Adipocyte (in vitro differentiated cells): ENCODE data around the gene PYGO2.

Source experiments
- DNase-seq: peaks from one replicate; pipeline ENCODE4 v3.0.0-alpha.2; 2015; ENCODE audit warnings: low read depth
- H3K27me3 ChIP-seq: replicated peaks from 2 replicates; pipeline ENCODE4 v1.7.0; 2013; ENCODE audit warnings: mild to moderate bottlenecking, low read length, moderate library complexity; ENCODE audit not compliant: control insufficient read depth, insufficient read depth
- H3K36me3 ChIP-seq: 2 replicates; pipeline ENCODE4 v1.7.0; 2013; ENCODE audit warnings: low read length, mild to moderate bottlenecking, moderate library complexity; ENCODE audit not compliant: control insufficient read depth, insufficient read depth, severe bottlenecking
- H3K4me1 ChIP-seq: 2 replicates; pipeline ENCODE4 v1.7.0; 2013; ENCODE audit warnings: mild to moderate bottlenecking, low read length, moderate library complexity; ENCODE audit not compliant: control insufficient read depth, insufficient read depth
- H3K4me3 ChIP-seq: 2 replicates; pipeline ENCODE4 v1.7.0; 2013; ENCODE audit warnings: mild to moderate bottlenecking, low read length, moderate library complexity
- H3K9ac ChIP-seq: 2 replicates; pipeline ENCODE4 v1.7.0; 2013; ENCODE audit warnings: mild to moderate bottlenecking, low read length, moderate library complexity
- H3K9me3 ChIP-seq: 2 replicates; pipeline ENCODE4 v1.7.0; 2013; ENCODE audit warnings: mild to moderate bottlenecking, low read length, moderate library complexity; ENCODE audit not compliant: control insufficient read depth

The PYGO2 gene, protein sequence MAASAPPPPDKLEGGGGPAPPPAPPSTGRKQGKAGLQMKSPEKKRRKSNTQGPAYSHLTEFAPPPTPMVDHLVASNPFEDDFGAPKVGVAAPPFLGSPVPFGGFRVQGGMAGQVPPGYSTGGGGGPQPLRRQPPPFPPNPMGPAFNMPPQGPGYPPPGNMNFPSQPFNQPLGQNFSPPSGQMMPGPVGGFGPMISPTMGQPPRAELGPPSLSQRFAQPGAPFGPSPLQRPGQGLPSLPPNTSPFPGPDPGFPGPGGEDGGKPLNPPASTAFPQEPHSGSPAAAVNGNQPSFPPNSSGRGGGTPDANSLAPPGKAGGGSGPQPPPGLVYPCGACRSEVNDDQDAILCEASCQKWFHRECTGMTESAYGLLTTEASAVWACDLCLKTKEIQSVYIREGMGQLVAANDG

DNA sequence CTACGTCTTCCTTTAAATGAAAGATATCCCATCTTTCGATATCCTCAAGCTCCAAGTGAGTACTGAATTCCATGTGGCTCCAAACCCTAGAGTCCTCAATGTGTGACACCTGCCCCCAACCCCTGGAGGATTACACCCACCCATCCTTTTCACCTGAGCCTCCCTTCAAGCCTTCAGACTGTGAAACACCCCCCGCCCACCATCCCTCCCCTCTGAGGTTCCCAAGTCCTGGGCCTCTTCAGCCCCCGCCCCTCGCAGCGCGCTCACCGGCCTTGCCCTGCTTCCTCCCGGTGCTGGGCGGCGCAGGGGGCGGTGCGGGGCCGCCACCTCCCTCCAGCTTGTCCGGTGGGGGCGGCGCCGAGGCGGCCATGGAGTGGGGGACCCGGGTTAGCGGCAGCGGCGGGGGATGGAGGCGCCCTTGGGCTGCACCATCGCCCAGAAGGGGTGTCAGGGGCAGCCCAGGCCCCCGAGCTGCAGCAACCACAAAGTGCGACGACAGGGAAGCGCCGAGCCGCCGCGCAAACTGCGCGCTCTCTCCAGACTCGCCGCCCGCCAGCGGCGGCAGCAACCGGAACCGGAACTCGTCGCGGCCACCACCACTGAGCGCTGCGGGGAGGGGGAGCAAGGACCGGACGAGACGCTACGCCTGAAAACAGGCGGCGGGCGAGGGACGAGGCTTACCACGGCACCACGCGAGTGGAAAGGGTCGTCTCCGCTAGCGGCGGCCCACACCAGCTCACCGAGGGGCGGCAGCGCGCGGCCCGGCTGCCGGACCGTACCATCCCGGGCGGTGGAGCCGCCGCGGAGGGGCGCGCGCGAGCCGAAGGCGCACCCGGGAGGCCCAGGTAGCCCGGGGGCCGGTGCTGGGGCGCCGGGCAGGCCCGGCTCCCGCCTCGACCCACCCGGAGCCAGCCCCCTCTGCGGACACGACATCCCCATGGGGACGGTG is at the start of gene PYGO2:
Gene PYGO2, minus strand, starts transcription at position 576 of the 949 bp plus-strand sequence. Its CDS starts 206 bp downstream, at position 370.
- Histone ChIP-seq H3K36me3 (peaks cover 45% of the 10 kb centered on the region), H3K27me3 (no peaks in the 10 kb centered on the region), H3K4me3 (peak within 1 kb of the TSS; percentile 88), H3K9ac (peak within 1 kb of the TSS; percentile 96), H3K9me3 (no peaks in the 10 kb centered on the region), H3K4me1 (peaks cover 25% of the 10 kb centered on the region)
- peak; percentile 88 for DNase-seq

DNA sequence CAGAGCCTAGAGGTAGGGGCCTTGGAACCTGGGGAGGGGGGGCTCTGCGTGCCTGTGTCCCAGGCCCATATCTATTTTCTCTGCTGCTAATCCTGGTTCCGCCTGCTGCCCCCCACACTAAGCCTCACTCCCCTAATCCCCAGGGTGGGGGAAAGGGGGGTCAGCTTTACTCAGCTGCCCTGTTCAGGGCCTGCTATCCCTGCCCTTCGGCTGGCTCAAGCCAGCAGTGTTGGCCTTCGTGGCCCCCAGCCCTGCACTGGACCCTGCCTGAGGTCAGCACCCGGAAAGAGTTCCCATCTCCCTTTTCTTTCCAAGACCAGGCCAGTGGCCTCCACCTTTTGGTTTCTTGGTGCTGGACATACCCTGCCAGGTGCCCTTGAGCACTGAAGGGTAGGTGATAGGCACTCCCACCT is 49.4 kb upstream of the PYGO2 start:
- no peak for DNase-seq
- no peak overlapping the region for H3K4me3 ChIP-seq
- no peaks in the 10 kb centered on the region for H3K9me3 ChIP-seq
- H3K36me3 ChIP-seq: peaks cover 26% of the 10 kb centered on the region
- no peak overlapping the region for H3K9ac ChIP-seq
- peaks cover 40% of the 10 kb centered on the region for H3K4me1 ChIP-seq
- H3K27me3 ChIP-seq: no peaks in the 10 kb centered on the region

DNA sequence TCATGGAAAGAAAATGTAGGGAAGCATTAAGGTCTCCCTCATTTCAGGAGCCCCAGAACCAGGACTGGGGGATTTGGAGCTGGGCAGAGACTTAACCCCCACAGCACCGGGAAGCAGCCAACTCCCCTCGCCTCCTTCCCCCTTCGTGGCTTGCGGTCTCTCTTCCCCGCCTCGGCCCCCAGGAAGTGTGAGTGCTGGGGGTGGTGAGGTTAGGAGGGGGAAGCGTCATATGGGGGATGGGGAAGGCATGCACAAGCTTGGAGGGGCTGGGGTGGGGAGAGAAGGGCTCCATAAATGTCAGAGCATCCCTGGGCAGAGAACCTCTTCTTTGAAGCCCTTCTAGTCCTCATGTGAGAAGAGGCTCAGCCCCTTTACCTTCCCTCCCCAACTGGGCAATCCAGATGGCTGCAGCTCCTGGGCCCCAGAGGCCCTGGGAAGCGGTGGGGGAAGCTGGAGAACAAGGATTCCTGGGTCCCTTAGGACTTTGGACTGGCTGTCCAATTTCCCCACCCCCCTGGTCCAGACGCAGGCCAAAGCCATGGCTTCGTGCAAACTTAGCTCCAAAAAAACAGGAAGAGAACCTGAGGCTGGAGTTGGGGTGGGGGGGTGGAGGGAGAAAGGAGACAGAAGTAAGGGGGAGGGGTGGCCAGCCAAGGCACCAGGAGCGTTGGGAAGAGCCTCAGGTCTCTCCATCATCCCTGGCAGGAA is 48.8 kb upstream of the PYGO2 start:
- no peak overlapping the region for H3K9ac ChIP-seq
- H3K27me3 ChIP-seq: no peaks in the 10 kb centered on the region
- no peak for DNase-seq

DNA sequence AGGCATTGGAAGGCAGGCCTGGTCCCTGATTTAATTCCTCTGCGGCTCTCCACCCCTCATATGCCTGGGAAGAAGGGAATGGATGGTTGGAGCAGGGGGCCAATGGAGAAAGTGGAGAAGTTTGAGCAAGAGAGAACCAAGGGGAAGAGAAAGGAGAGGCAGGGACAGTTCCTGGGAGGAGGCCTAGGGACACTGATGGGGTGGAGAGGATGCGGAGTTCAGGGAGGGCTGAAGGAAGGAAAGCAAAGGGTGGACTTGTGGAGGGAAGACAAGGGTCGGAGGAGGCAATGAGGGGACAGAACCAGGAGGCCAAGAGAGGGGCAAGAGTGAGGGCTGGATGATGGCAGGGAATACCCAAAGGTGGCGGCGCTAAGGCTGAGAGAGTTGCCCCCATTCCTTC is 48.2 kb upstream of the PYGO2 start:
- no peaks in the 10 kb centered on the region for H3K9me3 ChIP-seq
- no peak overlapping the region for H3K9ac ChIP-seq
- H3K27me3 ChIP-seq: no peaks in the 10 kb centered on the region
- peaks cover 14% of the 10 kb centered on the region for H3K36me3 ChIP-seq
- no peak for DNase-seq
- no peak overlapping the region for H3K4me3 ChIP-seq
- H3K4me1 ChIP-seq: peaks cover 52% of the 10 kb centered on the region

More for the DNA sequence above, 48.8 kb upstream of the PYGO2 start:
- peaks cover 47% of the 10 kb centered on the region for H3K4me1 ChIP-seq
- no peak overlapping the region for H3K4me3 ChIP-seq
- H3K36me3 ChIP-seq: peaks cover 20% of the 10 kb centered on the region
- H3K9me3 ChIP-seq: no peaks in the 10 kb centered on the region

DNA sequence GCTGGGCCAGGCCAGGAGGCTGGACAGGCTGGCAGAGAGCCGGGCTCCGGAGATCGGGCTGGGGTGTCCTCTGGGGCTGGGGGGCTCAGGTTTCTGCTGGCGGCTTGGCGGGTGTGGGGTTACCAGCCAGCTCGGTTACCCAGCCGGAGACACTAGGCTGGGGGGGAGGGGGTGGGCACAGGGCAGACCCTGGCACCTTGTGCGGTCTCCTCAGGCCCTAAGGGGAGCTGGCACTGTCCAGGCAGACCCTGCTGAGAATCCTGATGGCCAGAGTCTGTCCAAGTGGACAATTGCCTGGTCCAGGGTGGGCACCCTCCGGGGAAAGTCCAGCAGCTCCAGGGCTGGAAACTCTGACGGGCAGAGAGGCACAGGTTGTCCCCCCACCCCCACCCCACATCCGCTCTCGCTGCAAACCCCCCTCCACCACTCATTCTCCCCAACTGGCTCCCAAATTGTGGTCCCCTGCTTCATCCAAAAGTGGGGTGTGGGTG is 47.7 kb upstream of the PYGO2 start:
- H3K9ac ChIP-seq: no peak overlapping the region
- peaks cover 57% of the 10 kb centered on the region for H3K4me1 ChIP-seq
- no peaks in the 10 kb centered on the region for H3K27me3 ChIP-seq
- H3K9me3 ChIP-seq: no peaks in the 10 kb centered on the region
- H3K4me3 ChIP-seq: no peak overlapping the region
- DNase-seq: no peak
- peaks cover 9% of the 10 kb centered on the region for H3K36me3 ChIP-seq

DNA sequence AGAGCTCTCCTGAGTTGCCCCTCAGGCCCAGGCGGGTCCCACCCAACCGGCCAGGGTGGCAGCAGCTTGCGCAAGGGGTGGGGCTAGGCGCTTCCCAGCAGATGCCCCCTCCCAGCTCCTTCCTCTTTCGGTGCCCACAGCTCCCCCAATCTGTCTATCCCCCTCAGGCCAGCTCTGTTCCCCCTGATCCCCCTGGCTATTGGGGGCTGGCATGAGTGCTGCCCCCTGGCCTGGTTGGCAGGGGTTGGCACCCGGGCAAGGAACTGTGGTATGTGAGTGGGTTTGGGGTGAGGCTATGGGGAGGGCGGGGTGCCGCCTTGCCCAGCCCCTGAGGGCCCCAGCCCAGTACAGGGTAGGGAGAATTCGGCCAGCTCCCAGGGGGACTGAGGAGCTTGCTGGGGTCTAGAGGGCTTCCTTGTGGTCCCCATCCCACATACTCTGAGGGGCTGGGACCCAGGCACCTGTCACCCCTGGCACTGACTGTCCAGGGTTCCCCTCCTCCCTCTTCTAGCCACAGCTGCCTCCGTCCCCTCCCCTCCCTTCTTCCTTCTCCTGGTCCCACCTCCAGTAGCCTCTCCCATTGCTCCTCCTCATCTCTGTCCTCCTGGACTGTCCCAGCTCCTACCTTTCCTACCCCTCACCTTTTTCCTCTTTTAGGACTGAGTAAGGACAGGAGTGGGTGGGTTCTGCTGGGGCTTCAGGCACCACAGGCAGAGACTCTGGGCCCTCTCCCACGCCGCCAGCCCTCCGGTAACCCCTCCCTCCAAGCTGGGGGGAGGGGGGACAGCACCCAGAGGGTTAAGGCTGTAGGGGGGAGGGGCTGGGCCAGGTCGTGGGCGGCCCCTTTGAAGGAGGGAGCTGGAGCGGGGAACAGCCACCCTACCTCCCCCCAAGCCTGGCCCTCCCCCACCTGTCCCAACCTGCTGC is 46.7 kb upstream of the PYGO2 start:
- no peak for DNase-seq
- Histone ChIP-seq H3K4me1 (peaks cover 58% of the 10 kb centered on the region), H3K4me3 (no peak overlapping the region), H3K9me3 (no peaks in the 10 kb centered on the region), H3K27me3 (no peaks in the 10 kb centered on the region), H3K36me3 (peaks cover 4% of the 10 kb centered on the region), H3K9ac (peak overlapping the region; percentile 34)

DNA sequence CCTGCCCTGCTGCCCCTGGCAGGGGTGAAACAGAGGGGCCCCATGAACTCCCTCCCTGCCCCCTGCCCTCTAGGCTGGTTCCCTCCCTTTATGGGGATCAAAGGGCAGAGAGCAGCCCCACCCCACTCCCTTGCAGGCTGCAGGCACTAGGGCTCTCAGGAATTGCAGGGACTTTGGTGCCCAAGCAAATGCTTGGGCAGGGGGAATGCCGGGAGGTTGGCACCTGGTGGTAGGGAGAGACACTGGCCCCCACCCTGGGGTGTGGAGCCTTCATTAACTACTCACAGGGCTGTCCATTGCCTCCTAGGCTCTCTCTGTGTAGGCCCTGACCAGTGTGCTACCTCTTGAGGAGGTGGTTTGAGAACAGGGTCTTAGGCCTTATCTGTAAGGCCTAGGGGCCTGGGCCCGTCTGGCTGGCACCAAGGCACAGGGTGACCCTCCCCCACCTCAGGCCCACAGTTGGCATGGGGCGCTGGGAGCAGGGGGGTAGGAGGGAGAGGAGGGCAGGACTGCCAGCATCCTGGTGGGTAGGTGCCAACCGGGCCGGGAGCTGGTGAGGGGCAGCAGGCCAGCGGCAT is 45.8 kb upstream of the PYGO2 start:
- Histone ChIP-seq H3K4me1 (peaks cover 49% of the 10 kb centered on the region), H3K9ac (no peak overlapping the region), H3K27me3 (no peaks in the 10 kb centered on the region), H3K9me3 (no peaks in the 10 kb centered on the region), H3K4me3 (no peak overlapping the region), H3K36me3 (peaks cover 4% of the 10 kb centered on the region)
- no peak for DNase-seq

DNA sequence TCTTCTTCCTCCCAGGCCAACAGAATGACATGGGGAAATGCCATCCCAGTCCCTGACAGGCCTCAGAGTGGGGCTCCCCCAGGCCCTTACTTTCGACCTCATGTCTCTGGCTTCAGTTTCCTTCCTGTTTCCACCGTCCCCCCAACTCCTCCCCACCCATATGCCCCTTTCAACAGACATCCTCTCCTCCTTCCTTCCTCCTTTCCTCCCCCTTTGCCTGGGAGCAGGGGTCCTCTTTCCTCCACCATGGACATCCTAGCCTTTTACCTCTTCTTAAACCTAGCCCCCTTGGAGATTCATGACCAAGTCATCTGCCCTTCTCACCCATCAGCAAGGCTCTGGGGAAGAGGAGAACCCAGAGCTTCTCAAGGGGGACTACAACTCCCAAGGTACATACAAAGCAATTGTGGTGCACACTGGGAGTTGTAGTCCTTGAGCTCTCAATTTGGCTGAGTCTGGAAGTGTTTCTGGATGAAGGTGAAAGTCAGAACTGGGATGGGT is 45.1 kb upstream of the PYGO2 start:
- peaks cover 4% of the 10 kb centered on the region for H3K36me3 ChIP-seq
- peak; percentile 31 for DNase-seq
- no peaks in the 10 kb centered on the region for H3K9me3 ChIP-seq
- H3K4me3 ChIP-seq: no peak overlapping the region
- no peak overlapping the region for H3K9ac ChIP-seq
- H3K4me1 ChIP-seq: peaks cover 45% of the 10 kb centered on the region
- H3K27me3 ChIP-seq: no peaks in the 10 kb centered on the region

DNA sequence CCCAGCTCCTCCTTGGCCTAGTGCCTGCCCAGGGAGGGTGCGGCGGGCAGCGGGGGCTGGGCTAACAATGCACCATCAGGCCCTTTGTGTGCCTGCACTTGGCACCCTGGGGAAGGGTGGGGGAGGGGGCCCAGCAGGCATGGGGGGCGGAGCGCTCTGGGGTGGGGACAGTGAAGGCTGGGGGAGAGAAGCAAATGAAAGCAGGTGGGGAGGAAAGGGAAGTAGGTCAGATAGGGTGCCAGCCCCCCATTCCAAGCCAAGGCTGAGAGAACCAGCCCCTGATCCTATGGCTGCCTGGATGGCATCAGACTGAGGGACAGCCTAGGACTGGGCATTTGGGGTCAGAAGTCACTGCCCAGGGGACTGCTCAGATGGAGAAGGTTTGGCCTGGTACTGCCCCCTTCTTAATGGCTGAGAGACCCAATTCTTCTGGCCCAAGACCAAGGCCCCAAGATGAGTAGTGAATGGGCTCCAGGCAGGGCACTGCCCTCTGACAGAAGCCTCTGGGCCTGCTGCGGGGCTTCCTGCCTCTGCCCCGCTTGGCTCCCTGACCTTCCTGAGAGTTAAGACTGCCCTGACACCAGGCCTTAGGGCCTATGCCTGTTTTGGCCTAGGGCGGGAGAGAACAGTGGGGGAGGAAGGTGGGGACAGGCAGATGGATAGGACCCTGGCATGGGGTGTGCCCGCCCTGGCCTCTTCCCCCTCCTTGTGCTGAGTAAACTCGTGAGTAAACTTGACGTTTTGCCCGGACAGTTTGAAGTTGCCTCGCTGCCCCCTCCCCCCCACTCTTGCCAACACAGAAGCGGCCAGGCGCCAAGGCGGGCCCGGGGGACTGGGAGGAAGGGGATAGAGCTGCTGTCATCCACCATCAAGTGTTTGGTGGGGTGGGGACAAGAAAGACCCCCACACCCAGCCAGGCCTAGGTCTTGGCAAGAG is 43.8 kb upstream of the PYGO2 start:
- no peaks in the 10 kb centered on the region for H3K36me3 ChIP-seq
- peak overlapping the region; percentile 100 for H3K4me3 ChIP-seq
- H3K4me1 ChIP-seq: peaks cover 46% of the 10 kb centered on the region
- no peak for DNase-seq
- no peaks in the 10 kb centered on the region for H3K9me3 ChIP-seq
- H3K27me3 ChIP-seq: no peaks in the 10 kb centered on the region
- peak overlapping the region; percentile 100 for H3K9ac ChIP-seq
